Stimulated activated memory B cell treated with anti-CD40 and anti-IgM and Interleukin-4, amounts not matched to agents 10 μg/mL and 1 μg/mL and 100 μg/mL, for 72 hours (primary cell): ENCODE measurements around the gene KCNT2.
"Not testable (repeated sequence)": the region's sequence is repeated elsewhere in the genome, so short reads cannot be mapped to it uniquely, and the experiment has no call there.

Experiments
- ATAC-seq: fragments of 150-1000 bp; cut with Tn5 transposase; 2 replicates; pipeline ENCODE4 v1.10.0; 2021
- H3K27ac Mint-ChIP-seq: one replicate; pipeline ENCODE4 v1.8.0; 2022; ENCODE audit warnings: mild to moderate bottlenecking, mixed read lengths
- H3K27me3 Mint-ChIP-seq: one replicate; pipeline ENCODE4 v1.8.0; 2022; ENCODE audit warnings: mixed read lengths
- H3K36me3 Mint-ChIP-seq: one replicate; pipeline ENCODE4 v1.8.0; 2022; ENCODE audit warnings: mixed read lengths
- H3K4me1 Mint-ChIP-seq: one replicate; pipeline ENCODE4 v1.8.0; 2022; ENCODE audit warnings: mixed read lengths
- H3K4me3 Mint-ChIP-seq: one replicate; pipeline ENCODE4 v1.8.0; 2022; ENCODE audit warnings: mild to moderate bottlenecking, moderate library complexity, mixed read lengths
- H3K9me3 Mint-ChIP-seq: one replicate; pipeline ENCODE4 v1.8.0; 2022; ENCODE audit warnings: mixed read lengths

The KCNT2 gene

GRCh38 chr1:196319301-196319700 is 288.9 kb downstream of the KCNT2 start:
- Mint-ChIP-seq H3K36me3 (no peaks in the 10 kb centered on the region), H3K27me3 (no peaks in the 10 kb centered on the region), H3K27ac (no peak overlapping the region), H3K9me3 (no peaks in the 10 kb centered on the region), H3K4me1 (no peaks in the 10 kb centered on the region), H3K4me3 (no peak overlapping the region)
- no peak for ATAC-seq

DNA sequence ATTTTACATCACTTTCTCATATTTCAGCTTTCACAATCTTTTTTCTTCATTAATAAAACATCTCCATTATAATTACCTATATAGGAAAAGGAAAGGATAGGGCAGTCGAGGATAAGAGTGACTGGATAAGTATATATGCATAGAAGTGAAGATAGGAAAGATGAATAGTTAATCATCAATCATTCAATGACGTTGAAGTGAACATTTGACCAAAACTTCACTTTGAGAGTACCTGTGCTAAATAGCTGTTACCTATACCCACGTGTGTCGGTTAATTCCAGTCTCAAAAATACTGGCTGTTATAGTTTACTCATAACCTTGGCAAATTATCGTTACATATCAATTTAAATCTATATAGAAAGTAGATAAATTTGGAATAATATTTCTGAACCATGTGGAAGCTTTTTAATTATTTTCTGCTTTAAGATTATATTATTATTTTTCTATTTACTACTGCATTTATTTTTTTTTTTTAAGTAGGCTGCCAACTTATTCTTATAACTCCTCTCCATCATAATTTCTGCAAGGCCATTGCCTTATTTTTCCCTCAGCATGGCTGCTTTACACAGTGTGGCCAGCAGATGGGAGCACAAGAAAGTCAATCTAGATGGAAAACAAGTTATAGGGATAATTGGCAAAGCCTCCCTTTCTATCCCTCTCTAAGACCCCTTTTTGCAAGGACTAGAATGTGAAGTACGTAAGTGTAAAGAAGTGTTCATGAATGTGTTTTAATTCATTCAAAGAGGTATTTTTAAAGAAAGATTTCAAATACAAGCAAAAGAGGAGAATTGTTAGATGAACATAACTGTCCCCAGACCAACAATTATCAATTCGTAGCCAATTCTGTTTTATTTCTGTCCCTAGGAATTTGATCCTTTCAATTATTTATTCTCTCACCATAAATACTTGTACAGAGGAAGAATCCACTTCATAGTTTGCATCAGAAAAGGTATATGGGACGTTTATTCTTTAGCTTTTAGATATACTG is 290.4 kb downstream of the KCNT2 start:
- Mint-ChIP-seq H3K27me3 (no peaks in the 10 kb centered on the region), H3K4me1 (no peaks in the 10 kb centered on the region), H3K27ac (no peak overlapping the region), H3K9me3 (no peaks in the 10 kb centered on the region), H3K36me3 (no peaks in the 10 kb centered on the region), H3K4me3 (no peak overlapping the region)
- no peak for ATAC-seq

DNA sequence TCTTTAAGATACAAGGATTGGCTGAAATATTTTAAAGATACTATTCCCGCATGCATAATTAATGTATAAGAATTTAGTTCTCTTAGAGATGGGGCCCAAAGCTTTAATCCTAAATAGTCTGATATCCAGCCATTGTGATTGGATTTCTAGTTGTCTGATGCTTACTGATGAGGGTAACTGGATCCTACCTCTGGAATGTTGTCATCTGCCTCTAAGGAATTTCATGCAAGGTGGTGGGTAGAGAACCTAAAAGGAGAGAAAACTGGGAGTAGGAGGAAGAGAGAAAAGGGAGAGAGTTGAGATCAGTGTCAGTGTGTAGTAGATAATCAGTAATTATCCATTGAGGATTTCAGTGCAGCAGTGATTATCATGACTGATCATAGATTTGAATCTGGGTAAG is 295.5 kb downstream of the KCNT2 start:
- no peak for ATAC-seq
- H3K27ac Mint-ChIP-seq = no peak overlapping the region

GRCh38 chr1:196309386-196309785 is 298.9 kb downstream of the KCNT2 start:
- Mint-ChIP-seq H3K27ac (no peak overlapping the region), H3K4me1 (no peaks in the 10 kb centered on the region), H3K36me3 (no peaks in the 10 kb centered on the region), H3K9me3 (no peaks in the 10 kb centered on the region), H3K27me3 (no peaks in the 10 kb centered on the region), H3K4me3 (no peak overlapping the region)
- ATAC-seq = no peak

More for the DNA sequence above, 295.5 kb downstream of the KCNT2 start:
- Mint-ChIP-seq H3K4me1 (no peaks in the 10 kb centered on the region), H3K36me3 (no peaks in the 10 kb centered on the region), H3K27me3 (no peaks in the 10 kb centered on the region), H3K9me3 (no peaks in the 10 kb centered on the region), H3K4me3 (no peak overlapping the region)

- ATAC-seq = no peak
- no peak overlapping the region for H3K27ac Mint-ChIP-seq
- H3K36me3 Mint-ChIP-seq = no peaks in the 10 kb centered on the region
- peaks cover 2% of the 10 kb centered on the region for H3K9me3 Mint-ChIP-seq
- H3K4me1 Mint-ChIP-seq = no peaks in the 10 kb centered on the region
- no peaks in the 10 kb centered on the region for H3K27me3 Mint-ChIP-seq
- H3K4me3 Mint-ChIP-seq = no peak overlapping the region
Measured at GRCh38 chr1:196308176-196308575, 300.1 kb downstream of the KCNT2 start.

- Mint-ChIP-seq H3K27ac (no peak overlapping the region), H3K4me3 (no peak overlapping the region), H3K9me3 (peaks cover 2% of the 10 kb centered on the region), H3K27me3 (no peaks in the 10 kb centered on the region), H3K4me1 (no peaks in the 10 kb centered on the region), H3K36me3 (no peaks in the 10 kb centered on the region)
- peak; percentile 36 for ATAC-seq
Measured at GRCh38 chr1:196306421-196306820, 301.8 kb downstream of the KCNT2 start.

DNA sequence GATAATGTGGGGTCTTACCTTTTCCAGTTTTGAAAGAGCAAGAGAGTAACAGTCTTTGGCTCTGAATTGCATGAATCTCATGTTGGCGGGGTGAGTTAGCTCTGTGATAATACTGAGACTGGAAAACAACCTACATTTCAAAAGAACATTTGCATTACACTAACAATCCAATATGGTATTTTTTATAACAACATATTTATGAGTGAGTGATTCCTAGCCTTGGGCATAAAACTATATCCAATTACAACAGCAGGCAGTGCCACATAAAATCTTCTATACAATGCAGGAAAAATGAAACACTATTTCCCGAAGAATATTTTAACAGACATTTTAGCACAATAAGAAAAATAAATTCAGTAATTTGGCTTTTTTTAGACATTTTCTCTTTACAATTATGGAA is 303.0 kb downstream of the KCNT2 start:
- Mint-ChIP-seq H3K4me3 (no peak overlapping the region), H3K27me3 (no peaks in the 10 kb centered on the region), H3K27ac (no peak overlapping the region), H3K9me3 (peaks cover 2% of the 10 kb centered on the region), H3K36me3 (no peaks in the 10 kb centered on the region), H3K4me1 (no peaks in the 10 kb centered on the region)
- no peak for ATAC-seq

GRCh38 chr1:196302981-196303380 is 305.3 kb downstream of the KCNT2 start:
- no peak overlapping the region for H3K4me3 Mint-ChIP-seq
- no peaks in the 10 kb centered on the region for H3K36me3 Mint-ChIP-seq
- H3K4me1 Mint-ChIP-seq = no peaks in the 10 kb centered on the region
- H3K27me3 Mint-ChIP-seq = no peaks in the 10 kb centered on the region
- peaks cover 2% of the 10 kb centered on the region for H3K9me3 Mint-ChIP-seq
- no peak overlapping the region for H3K27ac Mint-ChIP-seq
- ATAC-seq = no peak

GRCh38 chr1:196302420-196302819 is 305.8 kb downstream of the KCNT2 start:
- no peak overlapping the region for H3K27ac Mint-ChIP-seq
- no peak overlapping the region for H3K4me3 Mint-ChIP-seq
- H3K9me3 Mint-ChIP-seq = peaks cover 2% of the 10 kb centered on the region
- no peaks in the 10 kb centered on the region for H3K36me3 Mint-ChIP-seq
- H3K4me1 Mint-ChIP-seq = no peaks in the 10 kb centered on the region
- no peak for ATAC-seq
- no peaks in the 10 kb centered on the region for H3K27me3 Mint-ChIP-seq

DNA sequence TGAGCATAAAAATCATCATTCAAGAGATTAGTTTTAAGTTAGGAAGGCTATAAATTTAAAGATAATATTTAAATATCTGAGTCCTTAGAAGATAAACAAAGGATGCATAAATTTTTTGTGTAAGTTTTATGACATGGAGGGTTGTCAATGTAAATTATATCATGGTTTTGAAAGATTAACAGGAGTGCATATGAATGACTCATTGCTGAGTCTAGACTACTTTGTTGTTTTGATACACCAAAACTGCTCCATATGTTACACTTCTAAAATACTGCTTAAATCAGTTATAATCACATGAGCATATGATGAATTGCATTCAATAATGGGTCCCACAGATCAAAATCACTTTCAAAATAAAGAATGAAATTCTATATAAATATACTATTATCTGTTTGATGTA is 312.5 kb downstream of the KCNT2 start:
- Mint-ChIP-seq H3K36me3 (no peaks in the 10 kb centered on the region), H3K27ac (no peak overlapping the region)
- no peak for ATAC-seq

GRCh38 chr1:196278816-196279215 is 329.4 kb downstream of the KCNT2 start:
- H3K9me3 Mint-ChIP-seq = no peaks in the 10 kb centered on the region
- H3K36me3 Mint-ChIP-seq = no peaks in the 10 kb centered on the region
- H3K4me3 Mint-ChIP-seq = no peak overlapping the region
- ATAC-seq = no peak
- H3K4me1 Mint-ChIP-seq = no peaks in the 10 kb centered on the region
- H3K27ac Mint-ChIP-seq = no peak overlapping the region
- H3K27me3 Mint-ChIP-seq = no peaks in the 10 kb centered on the region

More for the DNA sequence above, 312.5 kb downstream of the KCNT2 start:
- Mint-ChIP-seq H3K27me3 (no peaks in the 10 kb centered on the region), H3K4me1 (no peaks in the 10 kb centered on the region), H3K4me3 (no peak overlapping the region), H3K9me3 (no peaks in the 10 kb centered on the region)

GRCh38 chr1:196277860-196278259 is 330.4 kb downstream of the KCNT2 start:
- Mint-ChIP-seq H3K27ac (no peak overlapping the region), H3K27me3 (no peaks in the 10 kb centered on the region), H3K4me3 (no peak overlapping the region), H3K36me3 (no peaks in the 10 kb centered on the region), H3K4me1 (no peaks in the 10 kb centered on the region), H3K9me3 (no peaks in the 10 kb centered on the region)
- ATAC-seq = no peak

DNA sequence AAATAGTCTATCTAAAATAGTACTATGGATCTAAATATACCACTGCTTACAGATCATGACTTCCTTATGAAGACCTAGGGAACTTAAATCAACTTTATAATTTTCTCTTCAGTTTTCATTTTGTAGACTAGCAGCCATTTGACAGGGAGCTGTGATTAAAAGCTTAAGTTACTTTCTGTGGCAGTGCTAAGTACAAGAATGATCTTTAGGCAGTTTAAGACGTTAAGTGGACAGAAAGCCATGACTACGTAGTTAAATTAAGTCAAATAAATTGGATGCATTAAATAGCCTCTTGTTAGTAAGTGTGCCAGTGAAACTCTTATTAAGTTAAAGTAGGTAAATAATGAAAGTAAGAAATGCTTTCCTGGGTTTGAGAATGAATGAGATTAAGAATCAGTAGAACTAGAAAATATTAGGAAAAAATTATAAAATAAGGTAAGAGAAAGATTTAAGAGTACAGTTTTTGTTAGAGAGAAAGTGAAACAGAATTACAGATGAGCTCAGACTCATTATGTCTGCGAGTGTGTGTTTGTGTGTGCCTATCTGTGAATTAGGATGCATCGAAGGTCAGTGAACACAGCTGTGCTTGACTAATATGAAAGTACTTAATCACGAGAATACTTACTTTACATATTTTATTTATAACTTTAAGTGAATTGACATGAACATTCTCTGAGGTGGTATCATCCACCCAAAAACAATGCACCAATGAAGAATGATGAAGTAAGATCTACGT is 336.9 kb downstream of the KCNT2 start:
- no peaks in the 10 kb centered on the region for H3K36me3 Mint-ChIP-seq
- H3K27ac Mint-ChIP-seq = no peak overlapping the region
- no peak overlapping the region for H3K4me3 Mint-ChIP-seq
- H3K9me3 Mint-ChIP-seq = peaks cover 3% of the 10 kb centered on the region
- H3K4me1 Mint-ChIP-seq = no peaks in the 10 kb centered on the region
- no peak for ATAC-seq
- no peaks in the 10 kb centered on the region for H3K27me3 Mint-ChIP-seq

DNA sequence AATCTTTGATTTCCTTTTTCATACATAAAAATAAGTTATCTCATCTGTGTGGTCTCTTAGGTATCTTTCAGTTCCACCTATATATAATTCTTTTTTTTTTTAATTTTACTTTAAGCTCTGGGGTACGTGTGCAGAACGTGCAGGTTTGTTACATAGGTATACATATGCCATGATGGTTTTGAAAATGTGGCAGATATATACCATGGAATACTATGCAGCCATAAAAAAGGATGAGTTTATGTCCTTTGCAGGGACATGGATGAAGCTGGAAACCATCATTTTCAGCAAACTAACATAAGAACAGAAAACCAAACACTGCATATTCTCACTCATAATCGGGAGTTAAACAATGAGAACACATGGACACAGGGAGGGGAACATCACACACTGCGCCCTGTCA is 345.2 kb downstream of the KCNT2 start:
- H3K4me3 Mint-ChIP-seq, H3K4me1 Mint-ChIP-seq, H3K36me3 Mint-ChIP-seq, H3K27ac Mint-ChIP-seq, H3K9me3 Mint-ChIP-seq, H3K27me3 Mint-ChIP-seq, ATAC-seq: not testable (repeated sequence)

DNA sequence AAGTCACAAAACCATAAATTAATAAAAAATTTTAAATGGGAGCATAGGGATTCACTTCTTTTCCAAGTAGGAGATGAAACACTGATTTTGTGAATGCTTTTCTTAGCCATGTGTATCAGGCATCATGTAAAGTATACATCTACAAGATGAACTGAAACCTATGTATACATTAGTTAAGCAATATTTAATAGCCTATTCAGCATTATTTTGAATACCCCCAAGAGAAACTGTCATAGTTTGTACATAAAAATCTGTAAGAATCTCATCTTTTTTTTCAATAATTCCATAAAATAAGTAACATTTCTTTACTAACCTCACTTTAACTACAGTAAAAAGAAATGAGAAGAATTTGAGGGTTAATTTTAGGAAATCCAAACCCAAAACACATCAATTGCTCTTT is 348.0 kb downstream of the KCNT2 start:
- H3K27ac Mint-ChIP-seq = no peak overlapping the region
- no peaks in the 10 kb centered on the region for H3K27me3 Mint-ChIP-seq
- H3K9me3 Mint-ChIP-seq = peaks cover 2% of the 10 kb centered on the region
- no peaks in the 10 kb centered on the region for H3K36me3 Mint-ChIP-seq
- no peaks in the 10 kb centered on the region for H3K4me1 Mint-ChIP-seq
- no peak for ATAC-seq
- no peak overlapping the region for H3K4me3 Mint-ChIP-seq

DNA sequence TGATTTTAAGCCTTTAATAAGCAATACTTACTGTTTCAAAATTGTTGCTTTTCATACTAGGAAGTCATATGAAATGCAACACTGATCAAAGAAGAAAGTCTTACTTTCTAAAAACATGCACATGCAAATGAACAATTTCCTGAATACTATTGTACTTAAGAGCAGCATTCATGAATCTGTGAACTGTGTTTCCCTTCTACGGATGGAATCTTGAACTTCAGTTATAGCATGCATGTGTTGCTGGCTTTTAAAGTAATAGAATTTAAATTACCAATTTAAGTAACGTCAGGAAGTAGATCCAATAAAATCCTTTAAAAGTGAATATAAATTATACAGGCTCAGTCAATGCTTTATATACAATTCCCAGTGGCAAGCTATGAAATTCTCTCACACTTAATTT is 348.9 kb downstream of the KCNT2 start:
- H3K4me3 Mint-ChIP-seq = no peak overlapping the region

More for the DNA sequence above, 348.9 kb downstream of the KCNT2 start:
- Mint-ChIP-seq H3K27me3 (no peaks in the 10 kb centered on the region), H3K27ac (no peak overlapping the region), H3K4me1 (no peaks in the 10 kb centered on the region), H3K9me3 (peaks cover 2% of the 10 kb centered on the region), H3K36me3 (no peaks in the 10 kb centered on the region)
- no peak for ATAC-seq
